Measurements from ENCODE around the gene GNAZ. TPM values are rescaled to one million over a fixed set of nuclear protein-coding genes. Genes with fewer than 3 reads are reported as not detected.

GNAZ gene
- total RNA-seq, 4 donors from 2014 or later: 50.1 to 89.2 (median 55.0) TPM

DNA sequence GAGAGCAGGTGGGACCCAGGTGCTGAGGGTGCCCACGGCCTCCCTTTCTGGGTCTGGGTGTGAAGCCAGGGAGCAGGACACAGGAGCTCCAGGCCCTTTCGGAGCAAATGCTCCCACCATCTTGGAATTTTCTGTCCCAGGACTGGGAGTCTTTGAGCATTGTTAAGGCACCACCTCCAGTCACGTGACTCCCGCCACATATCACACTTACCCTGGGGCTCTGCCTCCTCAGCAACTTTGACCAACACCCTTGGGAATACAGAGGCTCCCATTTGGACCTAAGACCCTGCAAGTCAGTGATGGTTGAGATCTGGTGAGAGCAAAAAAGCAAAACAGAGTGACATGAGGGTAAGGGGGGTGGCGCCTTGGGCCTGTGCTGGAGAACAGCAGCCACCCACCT, 35.6 kb downstream of the GNAZ start:
- H3K4me1 ChIP-seq: peaks cover 0 to 11% (median 0%) of the 10 kb centered on the region in 3 donors
- no peaks in the 10 kb centered on the region for H3K27me3 ChIP-seq
- no peak overlapping the region for H3K27ac ChIP-seq
- ATAC-seq: no peak
- H3K4me3 ChIP-seq: no peak overlapping the region
- 100% methylated on average over 2 of the region's 5 CpGs; no CpG with 5 or more reads in 1 of the 2 donors for WGBS, 2 donors (ENCODE audit: low coverage in 1 of 2)
- TF ChIP-seq CTCF (IDR thresholded peaks at IDR 0.05): no peak
- no peak for TF ChIP-seq POLR2AphosphoS5 (IDR thresholded peaks at IDR 0.05)
- TF ChIP-seq POLR2A (IDR thresholded peaks at IDR 0.05): no peak
- no peak for TF ChIP-seq EP300 (IDR thresholded peaks at IDR 0.05)
- peaks cover 0 to 26% of the 10 kb centered on the region in 2 donors for H3K36me3 ChIP-seq
- no peaks in the 10 kb centered on the region for H3K9me3 ChIP-seq

DNA sequence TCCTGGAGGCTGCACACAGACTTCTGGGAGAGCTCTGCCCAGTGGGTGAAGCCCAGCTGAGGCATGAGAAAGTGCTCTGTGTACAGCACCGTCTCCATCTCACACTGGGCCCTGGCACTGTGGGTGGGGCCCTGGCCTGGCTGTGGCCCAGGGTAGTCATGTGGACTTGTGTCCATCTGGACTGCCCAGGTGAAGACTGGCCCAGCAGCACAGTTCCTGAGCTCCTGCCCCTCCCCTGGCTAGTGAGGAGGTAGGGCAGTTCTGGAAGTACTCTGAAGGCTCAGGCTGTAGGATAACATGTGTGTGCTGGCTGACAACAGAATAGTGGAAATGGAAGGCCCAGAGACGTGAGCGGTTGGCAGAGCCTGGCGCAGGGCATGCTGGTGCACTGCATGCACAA, 36.0 kb downstream of the GNAZ start:
- H3K27ac ChIP-seq: no peak overlapping the region
- no peak for TF ChIP-seq POLR2A (IDR thresholded peaks at IDR 0.05)
- no peak for TF ChIP-seq POLR2AphosphoS5 (IDR thresholded peaks at IDR 0.05)
- no peak for TF ChIP-seq CTCF (IDR thresholded peaks at IDR 0.05)
- no peak for TF ChIP-seq EP300 (IDR thresholded peaks at IDR 0.05)
- H3K9me3 ChIP-seq: no peaks in the 10 kb centered on the region
- H3K36me3 ChIP-seq: peaks cover 0 to 26% of the 10 kb centered on the region in 2 donors
- peaks cover 0 to 7% (median 0%) of the 10 kb centered on the region in 3 donors for H3K4me1 ChIP-seq
- no peak for ATAC-seq
- H3K27me3 ChIP-seq: no peaks in the 10 kb centered on the region
- WGBS, 2 donors (ENCODE audit: low coverage in 1 of 2): 60% methylated on average over 1 of the region's 4 CpGs; no CpG with 5 or more reads in 1 of the 2 donors
- no peak overlapping the region for H3K4me3 ChIP-seq

GRCh38 chr22:23106906-23107367, 36.6 kb downstream of the GNAZ start:
- peaks cover 0 to 7% (median 0%) of the 10 kb centered on the region in 3 donors for H3K4me1 ChIP-seq
- WGBS, 2 donors (ENCODE audit: low coverage in 1 of 2): 100% methylated on average over 2 of the region's 8 CpGs; no CpG with 5 or more reads in 1 of the 2 donors
- no peak overlapping the region for H3K27ac ChIP-seq
- no peak for TF ChIP-seq POLR2AphosphoS5 (IDR thresholded peaks at IDR 0.05)
- no peak for TF ChIP-seq POLR2A (IDR thresholded peaks at IDR 0.05)
- TF ChIP-seq CTCF (IDR thresholded peaks at IDR 0.05): no peak
- TF ChIP-seq EP300 (IDR thresholded peaks at IDR 0.05): no peak
- peaks cover 0 to 26% of the 10 kb centered on the region in 2 donors for H3K36me3 ChIP-seq
- H3K9me3 ChIP-seq: no peaks in the 10 kb centered on the region
- ATAC-seq: no peak
- H3K27me3 ChIP-seq: no peaks in the 10 kb centered on the region
- no peak overlapping the region for H3K4me3 ChIP-seq

- no peak for ATAC-seq
- H3K4me3 ChIP-seq: no peak overlapping the region
- no peaks in the 10 kb centered on the region for H3K27me3 ChIP-seq
- WGBS, 2 donors (ENCODE audit: low coverage in 1 of 2): no CpG with 5 or more reads among the region's 17 CpGs
- TF ChIP-seq POLR2A (IDR thresholded peaks at IDR 0.05): no peak
- TF ChIP-seq EP300 (IDR thresholded peaks at IDR 0.05): no peak
- no peak for TF ChIP-seq POLR2AphosphoS5 (IDR thresholded peaks at IDR 0.05)
- TF ChIP-seq CTCF (IDR thresholded peaks at IDR 0.05): no peak
- peaks cover 0 to 26% of the 10 kb centered on the region in 2 donors for H3K36me3 ChIP-seq
- H3K27ac ChIP-seq: no peak overlapping the region
- peaks cover 0 to 5% (median 0%) of the 10 kb centered on the region in 3 donors for H3K4me1 ChIP-seq
- H3K9me3 ChIP-seq: no peaks in the 10 kb centered on the region
These were observed 37.3 kb downstream of the GNAZ start for GRCh38 chr22:23107487-23108248.

Measured in gastroesophageal sphincter (tissue), 4 donors.